Measurements from ENCODE around the gene ZBTB46.
"Not testable (repeated sequence)": the region's sequence is repeated elsewhere in the genome, so short reads cannot be mapped to it uniquely, and the experiment has no call there.

The ZBTB46 gene

DNA sequence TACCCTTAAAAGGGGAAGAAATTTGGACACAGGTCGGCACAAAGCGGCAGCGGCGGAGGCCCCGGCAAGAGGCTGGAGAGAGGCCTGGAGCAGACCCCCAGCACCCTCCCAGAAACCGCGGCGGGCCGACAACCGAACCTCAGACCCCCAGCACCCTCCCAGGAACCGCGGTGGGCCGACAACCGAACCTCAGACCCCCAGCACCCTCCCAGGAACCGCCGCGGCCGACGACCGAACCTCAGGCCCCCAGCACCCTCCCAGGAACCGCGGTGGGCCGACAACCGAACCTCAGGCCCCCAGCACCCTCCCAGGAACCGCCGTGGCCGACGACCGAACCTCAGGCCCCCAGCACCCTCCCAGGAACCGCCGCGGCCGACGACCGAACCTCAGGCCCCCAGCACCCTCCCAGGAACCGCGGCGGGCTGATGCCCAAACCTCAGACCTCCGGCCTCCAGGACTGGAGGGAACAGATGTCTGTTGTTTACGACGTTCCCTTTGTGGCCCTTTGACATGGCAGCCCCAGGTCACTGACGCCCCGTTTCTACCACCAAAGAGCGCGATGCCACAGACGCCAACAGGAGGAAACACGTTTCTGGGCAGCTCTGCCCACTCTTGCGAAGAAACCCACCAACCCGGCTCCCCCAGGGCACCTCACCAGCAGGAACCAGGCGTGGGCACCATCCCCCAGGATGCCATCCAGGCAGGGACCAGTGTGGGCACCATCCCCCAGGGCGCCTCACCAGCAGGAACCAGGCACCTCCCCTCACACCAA, 28.4 kb downstream of the ZBTB46 start:
- no peak overlapping the region for H3K4me2 ChIP-seq (ENCODE audit: low read length)
- no peaks in the 10 kb centered on the region for H3K36me3 ChIP-seq (ENCODE audit: insufficient read depth, low read length)
- H3K4me3 ChIP-seq (ENCODE audit: low read length): no peak overlapping the region
- no peaks in the 10 kb centered on the region for H3K4me1 ChIP-seq (ENCODE audit: control insufficient read depth, insufficient read depth, low read length)
- no peaks in the 10 kb centered on the region for H3K9me3 ChIP-seq (replicated peaks; ENCODE audit: low read length)
- no peaks in the 10 kb centered on the region for H3K27me3 ChIP-seq (ENCODE audit: control insufficient read depth, insufficient read depth, low read length)
- no peak overlapping the region for H3K9ac ChIP-seq (ENCODE audit: low read depth, low read length)

DNA sequence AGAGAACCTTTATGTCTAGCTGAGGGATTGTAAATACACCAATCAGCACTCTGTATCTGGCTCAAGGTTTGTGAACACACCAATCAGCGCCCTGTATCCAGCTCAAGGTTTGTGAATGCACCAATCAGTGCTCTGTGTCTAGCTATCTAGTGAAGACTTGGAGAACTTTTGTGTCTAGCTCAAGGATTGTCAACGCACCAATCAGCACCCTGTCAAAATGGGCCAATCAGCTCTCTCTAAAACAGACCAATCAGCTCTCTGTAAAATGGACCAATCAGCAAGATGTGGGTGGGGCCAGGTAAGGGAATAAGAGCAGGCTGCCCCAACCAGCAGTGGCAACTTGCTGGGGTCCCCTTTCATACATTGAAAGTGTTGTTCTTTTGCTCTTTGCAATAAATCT, 29.9 kb downstream of the ZBTB46 start:
- not testable (repeated sequence) for H3K27me3 ChIP-seq (ENCODE audit: control insufficient read depth, insufficient read depth, low read length); H3K4me3 ChIP-seq (ENCODE audit: low read length); H3K4me1 ChIP-seq (ENCODE audit: control insufficient read depth, insufficient read depth, low read length); H3K36me3 ChIP-seq (ENCODE audit: insufficient read depth, low read length); H3K9ac ChIP-seq (ENCODE audit: low read depth, low read length); H3K4me2 ChIP-seq (ENCODE audit: low read length); H3K9me3 ChIP-seq (replicated peaks; ENCODE audit: low read length)

DNA sequence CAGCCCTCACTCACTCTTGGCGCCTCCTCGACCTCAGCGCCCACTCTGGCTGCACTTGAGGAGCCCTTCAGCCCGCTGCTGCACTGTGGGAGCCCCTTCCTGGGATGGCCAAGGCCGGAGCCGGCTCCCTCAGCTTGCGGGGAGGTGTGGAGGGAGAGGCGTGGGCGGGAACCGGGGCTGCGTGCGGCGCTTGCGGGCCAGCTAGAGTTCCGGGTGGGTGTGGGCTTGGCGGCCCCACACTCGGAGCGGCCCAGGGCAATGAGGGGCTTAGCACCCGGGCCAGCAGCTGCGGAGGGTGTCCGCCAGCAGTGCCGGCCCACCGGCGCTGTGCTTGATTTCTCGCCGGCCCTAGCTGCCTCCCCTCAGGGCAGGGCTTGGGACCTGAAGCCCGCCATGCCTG, 30.7 kb downstream of the ZBTB46 start:
- not testable (repeated sequence) for H3K36me3 ChIP-seq (ENCODE audit: insufficient read depth, low read length); H3K4me1 ChIP-seq (ENCODE audit: control insufficient read depth, insufficient read depth, low read length); H3K9me3 ChIP-seq (replicated peaks; ENCODE audit: low read length); H3K9ac ChIP-seq (ENCODE audit: low read depth, low read length); H3K27me3 ChIP-seq (ENCODE audit: control insufficient read depth, insufficient read depth, low read length); H3K4me3 ChIP-seq (ENCODE audit: low read length); H3K4me2 ChIP-seq (ENCODE audit: low read length)

DNA sequence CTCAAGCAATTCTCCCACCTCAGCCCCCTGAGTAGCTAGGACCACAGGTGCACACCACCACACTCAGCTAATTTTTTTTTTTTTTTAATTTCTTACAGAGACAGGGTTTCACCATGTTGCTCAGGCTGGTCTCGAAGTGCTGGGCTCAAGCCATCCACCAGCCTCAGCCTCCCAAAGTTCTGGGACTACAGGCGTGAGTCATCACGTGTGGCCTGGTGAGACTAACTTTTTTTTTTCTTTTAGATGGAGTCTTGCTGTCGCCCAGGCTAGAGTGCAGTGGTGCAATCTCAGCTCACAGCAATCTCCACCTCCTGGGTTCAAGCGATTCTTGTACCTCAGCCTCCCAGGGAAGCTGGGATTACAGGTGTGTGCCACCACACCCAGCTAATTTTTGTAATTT, 31.9 kb downstream of the ZBTB46 start:
- not testable (repeated sequence) for H3K4me2 ChIP-seq (ENCODE audit: low read length); H3K27me3 ChIP-seq (ENCODE audit: control insufficient read depth, insufficient read depth, low read length); H3K4me1 ChIP-seq (ENCODE audit: control insufficient read depth, insufficient read depth, low read length); H3K36me3 ChIP-seq (ENCODE audit: insufficient read depth, low read length); H3K9me3 ChIP-seq (replicated peaks; ENCODE audit: low read length); H3K4me3 ChIP-seq (ENCODE audit: low read length); H3K9ac ChIP-seq (ENCODE audit: low read depth, low read length)

GRCh38 chr20:63797175-63797574, 33.9 kb downstream of the ZBTB46 start:
- H3K4me2 ChIP-seq (ENCODE audit: low read length); H3K9ac ChIP-seq (ENCODE audit: low read depth, low read length); H3K9me3 ChIP-seq (replicated peaks; ENCODE audit: low read length); H3K4me3 ChIP-seq (ENCODE audit: low read length); H3K36me3 ChIP-seq (ENCODE audit: insufficient read depth, low read length); H3K4me1 ChIP-seq (ENCODE audit: control insufficient read depth, insufficient read depth, low read length); H3K27me3 ChIP-seq (ENCODE audit: control insufficient read depth, insufficient read depth, low read length): not testable (repeated sequence)

GRCh38 chr20:63795178-63795830, 35.8 kb downstream of the ZBTB46 start:
- H3K4me3 ChIP-seq (ENCODE audit: low read length): no peak overlapping the region
- no peaks in the 10 kb centered on the region for H3K4me1 ChIP-seq (ENCODE audit: control insufficient read depth, insufficient read depth, low read length)
- H3K36me3 ChIP-seq (ENCODE audit: insufficient read depth, low read length): no peaks in the 10 kb centered on the region
- H3K4me2 ChIP-seq (ENCODE audit: low read length): no peak overlapping the region
- H3K27me3 ChIP-seq (ENCODE audit: control insufficient read depth, insufficient read depth, low read length): no peaks in the 10 kb centered on the region
- no peak overlapping the region for H3K9ac ChIP-seq (ENCODE audit: low read depth, low read length)
- no peaks in the 10 kb centered on the region for H3K9me3 ChIP-seq (replicated peaks; ENCODE audit: low read length)

- Histone ChIP-seq H3K4me2 (ENCODE audit: low read length) (no peak overlapping the region), H3K4me1 (ENCODE audit: control insufficient read depth, insufficient read depth, low read length) (no peaks in the 10 kb centered on the region), H3K4me3 (ENCODE audit: low read length) (no peak overlapping the region), H3K36me3 (ENCODE audit: insufficient read depth, low read length) (no peaks in the 10 kb centered on the region), H3K9me3 (replicated peaks; ENCODE audit: low read length) (no peaks in the 10 kb centered on the region), H3K27me3 (ENCODE audit: control insufficient read depth, insufficient read depth, low read length) (no peaks in the 10 kb centered on the region), H3K9ac (ENCODE audit: low read depth, low read length) (no peak overlapping the region)
Measured at GRCh38 chr20:63794614-63795013, 36.5 kb downstream of the ZBTB46 start.

- Histone ChIP-seq H3K9me3 (replicated peaks; ENCODE audit: low read length) (no peaks in the 10 kb centered on the region), H3K4me3 (ENCODE audit: low read length) (no peak overlapping the region), H3K27me3 (ENCODE audit: control insufficient read depth, insufficient read depth, low read length) (no peaks in the 10 kb centered on the region), H3K4me1 (ENCODE audit: control insufficient read depth, insufficient read depth, low read length) (no peaks in the 10 kb centered on the region), H3K36me3 (ENCODE audit: insufficient read depth, low read length) (no peaks in the 10 kb centered on the region), H3K9ac (ENCODE audit: low read depth, low read length) (no peak overlapping the region), H3K4me2 (ENCODE audit: low read length) (no peak overlapping the region)
Measured at GRCh38 chr20:63792866-63793265, 38.2 kb downstream of the ZBTB46 start.

DNA sequence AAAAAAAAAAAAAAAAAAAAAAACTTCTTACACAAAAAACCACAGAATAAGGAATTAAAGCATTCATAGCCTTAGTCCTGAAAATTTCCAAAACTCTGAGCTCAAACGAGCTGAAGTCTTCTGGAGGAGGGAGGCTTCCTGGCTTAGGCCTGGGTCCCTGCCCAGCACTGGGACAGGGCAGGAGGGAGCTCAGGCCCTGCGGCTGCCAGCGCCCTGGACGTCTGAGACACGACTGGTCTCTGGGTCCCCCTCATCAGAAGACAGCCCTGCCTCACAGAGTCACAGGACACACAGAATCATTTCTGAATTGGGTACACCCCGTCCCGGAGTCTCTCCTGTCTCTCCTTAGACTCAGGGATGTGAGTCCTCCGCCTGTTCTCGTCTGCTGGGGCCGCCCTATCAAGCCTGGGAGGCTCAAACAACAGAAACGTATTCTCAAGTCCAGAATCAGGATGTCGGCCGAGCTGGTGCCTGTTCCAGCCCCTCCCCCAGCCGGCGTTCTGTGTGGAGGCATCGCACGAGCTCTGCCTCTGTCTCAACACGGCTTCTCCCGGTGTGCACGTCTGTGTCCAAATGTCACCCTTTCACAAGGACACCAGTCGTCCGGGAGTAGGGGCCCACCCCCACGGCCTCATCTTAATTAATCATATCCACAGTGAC, 39.4 kb downstream of the ZBTB46 start:
- no peaks in the 10 kb centered on the region for H3K36me3 ChIP-seq (ENCODE audit: insufficient read depth, low read length)
- no peaks in the 10 kb centered on the region for H3K4me1 ChIP-seq (ENCODE audit: control insufficient read depth, insufficient read depth, low read length)
- no peak overlapping the region for H3K4me3 ChIP-seq (ENCODE audit: low read length)
- no peak overlapping the region for H3K9ac ChIP-seq (ENCODE audit: low read depth, low read length)
- H3K4me2 ChIP-seq (ENCODE audit: low read length): no peak overlapping the region
- H3K27me3 ChIP-seq (ENCODE audit: control insufficient read depth, insufficient read depth, low read length): no peaks in the 10 kb centered on the region
- H3K9me3 ChIP-seq (replicated peaks; ENCODE audit: low read length): no peaks in the 10 kb centered on the region

DNA sequence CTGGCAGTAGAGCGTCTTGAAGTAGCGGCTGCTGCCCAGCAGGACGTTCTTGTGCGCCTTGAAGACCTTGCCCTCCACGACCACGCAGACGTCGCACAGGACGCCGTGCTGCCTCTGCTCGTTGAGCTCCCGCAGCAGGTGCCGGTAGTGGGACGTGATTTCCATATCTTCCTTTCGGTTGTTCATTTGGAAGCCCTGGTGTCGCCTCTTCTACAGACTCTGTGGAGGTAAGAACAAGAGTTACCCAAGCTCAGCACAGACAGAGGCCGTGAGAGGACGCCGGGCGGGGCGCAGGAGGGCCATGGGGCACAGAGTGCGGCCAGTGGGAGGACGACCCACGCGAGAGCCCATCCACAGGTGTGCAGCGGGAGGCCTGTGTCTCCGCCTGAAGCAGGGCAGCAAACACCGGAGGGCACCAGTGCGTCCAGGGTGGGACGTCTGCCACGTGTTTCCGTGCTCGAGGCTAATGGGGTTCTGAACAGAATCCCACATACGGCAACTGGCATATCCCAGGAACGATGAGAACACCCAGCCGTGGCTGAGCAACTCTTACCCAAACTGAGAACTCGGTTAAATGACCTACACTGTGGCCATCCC, 40.4 kb downstream of the ZBTB46 start:
- H3K9ac ChIP-seq (ENCODE audit: low read depth, low read length): no peak overlapping the region
- no peaks in the 10 kb centered on the region for H3K36me3 ChIP-seq (ENCODE audit: insufficient read depth, low read length)
- no peaks in the 10 kb centered on the region for H3K27me3 ChIP-seq (ENCODE audit: control insufficient read depth, insufficient read depth, low read length)
- H3K4me2 ChIP-seq (ENCODE audit: low read length): no peak overlapping the region
- no peaks in the 10 kb centered on the region for H3K9me3 ChIP-seq (replicated peaks; ENCODE audit: low read length)
- no peak overlapping the region for H3K4me3 ChIP-seq (ENCODE audit: low read length)
- no peaks in the 10 kb centered on the region for H3K4me1 ChIP-seq (ENCODE audit: control insufficient read depth, insufficient read depth, low read length)

DNA sequence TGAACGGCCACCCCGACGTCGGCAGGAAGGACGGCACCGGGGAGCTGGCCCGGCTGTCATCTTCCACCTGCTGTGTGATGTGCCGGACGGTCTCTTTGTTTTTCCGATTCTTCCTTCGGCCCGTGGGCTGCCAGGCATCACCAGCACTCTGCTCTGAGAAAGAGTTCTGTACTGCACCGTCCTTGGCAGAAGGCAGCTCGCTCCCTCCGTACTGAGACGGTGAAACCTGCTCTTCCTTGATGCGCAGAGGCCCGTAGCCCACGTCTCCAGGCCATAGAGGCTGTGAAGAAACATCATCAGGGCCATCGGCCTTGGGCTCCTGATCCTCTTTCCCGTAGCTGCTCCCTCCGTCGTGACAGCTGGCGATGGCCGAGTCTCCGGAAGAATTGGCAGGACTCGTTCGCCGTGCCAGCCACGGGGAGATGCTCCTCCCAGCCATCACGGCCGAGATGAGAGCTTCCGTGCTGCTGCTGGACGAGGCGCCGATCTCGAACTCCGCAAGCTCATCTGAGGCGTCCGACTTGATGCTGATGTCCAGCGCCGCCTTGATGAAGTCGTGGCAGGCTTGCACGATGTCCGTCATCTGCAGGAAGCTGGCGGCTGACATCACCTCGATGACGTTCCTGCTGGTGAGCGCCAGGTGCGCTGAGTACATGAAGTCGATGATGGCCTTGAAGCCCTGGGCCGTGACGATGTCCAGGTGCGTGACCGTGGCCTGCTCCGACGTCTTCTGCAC, 41.1 kb downstream of the ZBTB46 start:
- no peaks in the 10 kb centered on the region for H3K9me3 ChIP-seq (replicated peaks; ENCODE audit: low read length)
- no peaks in the 10 kb centered on the region for H3K4me1 ChIP-seq (ENCODE audit: control insufficient read depth, insufficient read depth, low read length)
- H3K4me2 ChIP-seq (ENCODE audit: low read length): no peak overlapping the region
- H3K36me3 ChIP-seq (ENCODE audit: insufficient read depth, low read length): no peaks in the 10 kb centered on the region
- H3K27me3 ChIP-seq (ENCODE audit: control insufficient read depth, insufficient read depth, low read length): no peaks in the 10 kb centered on the region
- H3K9ac ChIP-seq (ENCODE audit: low read depth, low read length): no peak overlapping the region
- no peak overlapping the region for H3K4me3 ChIP-seq (ENCODE audit: low read length)
